ENCODE results near the gene EFNA3. TPM values are rescaled to one million over a fixed set of nuclear protein-coding genes. Genes with fewer than 3 reads are reported as not detected.

Gene EFNA3
- total and polyA plus RNA-seq, 9 of the 15 experiments (the other 6 are each of a cell fraction or from before 2014, with no cell fraction given), result 0.59 to 7.9 (median 4.7) TPM

DNA sequence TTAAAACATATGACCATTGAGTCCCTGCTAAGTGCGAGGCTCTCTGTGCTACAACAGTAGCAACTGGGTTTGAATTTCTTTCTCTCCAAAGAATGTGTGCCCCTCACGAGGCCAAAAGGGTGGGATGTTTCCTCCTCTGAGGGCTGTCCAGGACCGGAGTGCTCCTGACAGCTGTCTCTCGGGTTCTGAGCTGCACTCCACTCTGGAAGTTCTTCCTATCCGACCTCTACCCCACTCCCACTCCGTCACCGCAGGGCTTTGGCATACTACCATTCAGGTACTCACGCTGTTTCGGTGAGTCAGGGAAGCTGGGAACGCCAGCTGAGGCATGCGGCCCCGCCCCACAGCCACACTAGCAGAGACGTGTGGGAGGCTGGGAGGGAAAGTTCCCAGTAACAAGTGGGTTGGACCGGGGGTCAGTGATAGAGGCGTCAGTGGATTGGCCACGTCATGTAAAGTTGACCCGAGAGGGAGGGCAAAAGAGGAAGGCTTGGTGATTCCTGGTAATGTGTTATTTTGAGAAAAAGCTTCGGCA is 56.3 kb downstream of the EFNA3 start (continued):
- no peak for TF ChIP-seq THRAP3 (IDR thresholded peaks at IDR 0.05; ENCODE audit: borderline replicate concordance)
- TF ChIP-seq ZNF764 (CRISPR knock-in tag; IDR thresholded peaks at IDR 0.05; ENCODE audit: low read depth), result no peak
- no peak for TF ChIP-seq PHB2 (IDR thresholded peaks at IDR 0.05; ENCODE audit: low read depth)
- no peak for TF ChIP-seq MCM5 (IDR thresholded peaks at IDR 0.05; ENCODE audit: low read depth)
- TF ChIP-seq CBX1 (IDR thresholded peaks at IDR 0.05; ENCODE audit: low read depth), result no peak
- no peak for TF ChIP-seq TCF15 (CRISPR knock-in tag; IDR thresholded peaks at IDR 0.05)
- no peak for TF ChIP-seq RBM22 (IDR thresholded peaks at IDR 0.05; ENCODE audit: low read depth, low read length, poor library complexity, severe bottlenecking)
- no peak for TF ChIP-seq SIRT6 (IDR thresholded peaks at IDR 0.05; ENCODE audit: low read depth, low read length)
- TF ChIP-seq NFIX (CRISPR knock-in tag; IDR thresholded peaks at IDR 0.05; ENCODE audit: low read depth), result no peak
- TF ChIP-seq RUNX1 (IDR thresholded peaks at IDR 0.05; ENCODE audit: low read depth), result no peak
- TF ChIP-seq ZNF324 (CRISPR knock-in tag; IDR thresholded peaks at IDR 0.05), result no peak
- no peak for TF ChIP-seq ZNF518B (CRISPR knock-in tag; IDR thresholded peaks at IDR 0.05)
- TF ChIP-seq COPS2 (conservative IDR thresholded peaks at IDR 0.05), result no peak
- TF ChIP-seq CBX5 (IDR thresholded peaks at IDR 0.05; ENCODE audit: borderline replicate concordance, low read depth), result no peak
- TF ChIP-seq, protein P1, sequence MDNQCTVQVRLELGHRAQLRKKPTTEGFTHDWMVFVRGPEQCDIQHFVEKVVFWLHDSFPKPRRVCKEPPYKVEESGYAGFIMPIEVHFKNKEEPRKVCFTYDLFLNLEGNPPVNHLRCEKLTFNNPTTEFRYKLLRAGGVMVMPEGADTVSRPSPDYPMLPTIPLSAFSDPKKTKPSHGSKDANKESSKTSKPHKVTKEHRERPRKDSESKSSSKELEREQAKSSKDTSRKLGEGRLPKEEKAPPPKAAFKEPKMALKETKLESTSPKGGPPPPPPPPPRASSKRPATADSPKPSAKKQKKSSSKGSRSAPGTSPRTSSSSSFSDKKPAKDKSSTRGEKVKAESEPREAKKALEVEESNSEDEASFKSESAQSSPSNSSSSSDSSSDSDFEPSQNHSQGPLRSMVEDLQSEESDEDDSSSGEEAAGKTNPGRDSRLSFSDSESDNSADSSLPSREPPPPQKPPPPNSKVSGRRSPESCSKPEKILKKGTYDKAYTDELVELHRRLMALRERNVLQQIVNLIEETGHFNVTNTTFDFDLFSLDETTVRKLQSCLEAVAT (IDR thresholded peaks at IDR 0.05), result no peak
- no peak for TF ChIP-seq ELF1 (tag; IDR thresholded peaks at IDR 0.05)
- TF ChIP-seq, protein P2, sequence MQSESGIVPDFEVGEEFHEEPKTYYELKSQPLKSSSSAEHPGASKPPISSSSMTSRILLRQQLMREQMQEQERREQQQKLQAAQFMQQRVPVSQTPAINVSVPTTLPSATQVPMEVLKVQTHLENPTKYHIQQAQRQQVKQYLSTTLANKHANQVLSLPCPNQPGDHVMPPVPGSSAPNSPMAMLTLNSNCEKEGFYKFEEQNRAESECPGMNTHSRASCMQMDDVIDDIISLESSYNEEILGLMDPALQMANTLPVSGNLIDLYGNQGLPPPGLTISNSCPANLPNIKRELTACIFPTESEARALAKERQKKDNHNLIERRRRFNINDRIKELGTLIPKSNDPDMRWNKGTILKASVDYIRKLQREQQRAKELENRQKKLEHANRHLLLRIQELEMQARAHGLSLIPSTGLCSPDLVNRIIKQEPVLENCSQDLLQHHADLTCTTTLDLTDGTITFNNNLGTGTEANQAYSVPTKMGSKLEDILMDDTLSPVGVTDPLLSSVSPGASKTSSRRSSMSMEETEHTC (IDR thresholded peaks at IDR 0.05), result no peak
- TF ChIP-seq ETV1 (tag; conservative IDR thresholded peaks at IDR 0.05; ENCODE audit: low read depth), result no peak
- TF ChIP-seq GABPB1 (CRISPR knock-in tag; IDR thresholded peaks at IDR 0.05), result no peak
- no peak for TF ChIP-seq ZNF707 (CRISPR knock-in tag; conservative IDR thresholded peaks at IDR 0.05)
- no peak for TF ChIP-seq BMI1 (IDR thresholded peaks at IDR 0.05; ENCODE audit: low read length)
- TF ChIP-seq XRCC3 (IDR thresholded peaks at IDR 0.05), result no peak
- TF ChIP-seq ILK (tag; IDR thresholded peaks at IDR 0.05; ENCODE audit: borderline replicate concordance, low read depth), result no peak
- TF ChIP-seq KLF1 (tag; IDR thresholded peaks at IDR 0.05), result 0 out of 2 replicates have a peak, but pooled peaks have one; percentile 61
- TF ChIP-seq SLC30A9 (CRISPR knock-in tag; IDR thresholded peaks at IDR 0.05), result no peak
